Mucosa of rectum (tissue), 2 donors: ENCODE measurements around the gene FTHL17.

Experiments used
- H3K27ac ChIP-seq, 2 donors: one replicate each; pipeline ENCODE4 v1.7.0; 2013; ENCODE audit warnings: inconsistent platforms in 2 of 2, low read depth in 2 of 2, low read length in 2 of 2
- H3K27me3 ChIP-seq, 2 donors: one replicate each; pipeline ENCODE4 v1.7.0; 2013; ENCODE audit warnings: low read length in 2 of 2; ENCODE audit not compliant: control insufficient read depth in 2 of 2, insufficient read depth in 2 of 2
- H3K36me3 ChIP-seq, 2 donors: one replicate each; pipeline ENCODE4 v1.7.0; 2013; ENCODE audit warnings: low read length in 2 of 2; ENCODE audit not compliant: control insufficient read depth in 2 of 2, insufficient read depth in 2 of 2
- H3K4me1 ChIP-seq, 2 donors: one replicate each; pipeline ENCODE4 v1.7.0; 2013; ENCODE audit warnings: low read length in 2 of 2, mild to moderate bottlenecking in 1 of 2; ENCODE audit not compliant: control insufficient read depth in 2 of 2, insufficient read depth in 2 of 2
- H3K4me3 ChIP-seq, 2 donors: one replicate each; pipeline ENCODE4 v1.7.0; 2013; ENCODE audit warnings: low read length in 2 of 2
- H3K9ac ChIP-seq, 2 donors: one replicate each; pipeline ENCODE4 v1.7.0; 2013; ENCODE audit warnings: low read length in 2 of 2, low read depth in 1 of 2, mild to moderate bottlenecking in 1 of 2
- H3K9me3 ChIP-seq, 2 donors: one replicate each; pipeline ENCODE4 v1.7.0; 2013; ENCODE audit warnings: low read length in 2 of 2; ENCODE audit not compliant: control insufficient read depth in 2 of 2
- donor health status: healthy.
- donor health status: Normal muscosa, but diverticular disease.

FTHL17 gene

DNA sequence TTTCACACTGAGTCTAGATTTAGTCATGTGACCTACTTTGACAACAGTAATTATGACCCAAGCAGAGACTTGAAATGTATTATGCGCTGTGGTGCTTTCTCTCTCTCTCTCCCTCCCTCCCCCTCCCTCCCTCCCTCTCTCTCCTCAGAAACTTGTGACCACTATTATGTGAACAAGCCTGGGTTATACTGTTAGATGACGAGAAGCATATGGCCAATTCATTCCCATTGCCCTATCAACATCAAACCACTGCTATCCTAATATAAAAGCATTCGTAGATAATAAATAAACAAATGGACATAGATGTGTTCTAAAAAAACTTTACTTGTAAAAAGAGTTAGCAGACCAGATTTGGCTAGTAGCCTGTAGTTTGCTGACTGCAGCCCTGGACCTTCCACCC, 18.2 kb downstream of the FTHL17 start:
- Histone ChIP-seq H3K4me1 (no peaks in the 10 kb centered on the region), H3K27me3 (no peaks in the 10 kb centered on the region), H3K36me3 (no peaks in the 10 kb centered on the region), H3K27ac (no peak overlapping the region), H3K9me3 (no peaks in the 10 kb centered on the region), H3K4me3 (no peak overlapping the region), H3K9ac (no peak overlapping the region)

DNA sequence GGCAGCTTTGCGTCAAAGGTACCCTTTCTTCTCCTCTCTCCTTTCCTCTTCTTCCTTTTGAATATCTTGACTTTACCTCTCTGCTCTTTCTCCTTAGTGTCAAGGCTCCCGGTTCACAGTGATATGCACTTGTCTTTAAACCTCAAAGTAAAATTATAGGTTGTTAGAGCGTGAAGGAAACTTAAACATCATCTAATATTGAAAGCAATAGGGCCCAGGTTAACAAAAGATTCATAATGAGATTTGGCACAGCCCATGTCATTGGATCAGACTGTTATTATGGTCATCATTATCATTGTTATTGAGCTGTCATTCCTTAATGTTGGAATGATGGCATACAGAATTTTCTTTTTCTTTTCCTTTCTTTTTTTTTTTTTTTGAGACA, 32.5 kb downstream of the FTHL17 start:
- H3K27ac ChIP-seq, result no peak overlapping the region
- no peaks in the 10 kb centered on the region for H3K27me3 ChIP-seq
- no peak overlapping the region for H3K4me3 ChIP-seq
- no peak overlapping the region for H3K9ac ChIP-seq
- no peaks in the 10 kb centered on the region for H3K4me1 ChIP-seq
- no peaks in the 10 kb centered on the region for H3K9me3 ChIP-seq
- no peaks in the 10 kb centered on the region for H3K36me3 ChIP-seq

DNA sequence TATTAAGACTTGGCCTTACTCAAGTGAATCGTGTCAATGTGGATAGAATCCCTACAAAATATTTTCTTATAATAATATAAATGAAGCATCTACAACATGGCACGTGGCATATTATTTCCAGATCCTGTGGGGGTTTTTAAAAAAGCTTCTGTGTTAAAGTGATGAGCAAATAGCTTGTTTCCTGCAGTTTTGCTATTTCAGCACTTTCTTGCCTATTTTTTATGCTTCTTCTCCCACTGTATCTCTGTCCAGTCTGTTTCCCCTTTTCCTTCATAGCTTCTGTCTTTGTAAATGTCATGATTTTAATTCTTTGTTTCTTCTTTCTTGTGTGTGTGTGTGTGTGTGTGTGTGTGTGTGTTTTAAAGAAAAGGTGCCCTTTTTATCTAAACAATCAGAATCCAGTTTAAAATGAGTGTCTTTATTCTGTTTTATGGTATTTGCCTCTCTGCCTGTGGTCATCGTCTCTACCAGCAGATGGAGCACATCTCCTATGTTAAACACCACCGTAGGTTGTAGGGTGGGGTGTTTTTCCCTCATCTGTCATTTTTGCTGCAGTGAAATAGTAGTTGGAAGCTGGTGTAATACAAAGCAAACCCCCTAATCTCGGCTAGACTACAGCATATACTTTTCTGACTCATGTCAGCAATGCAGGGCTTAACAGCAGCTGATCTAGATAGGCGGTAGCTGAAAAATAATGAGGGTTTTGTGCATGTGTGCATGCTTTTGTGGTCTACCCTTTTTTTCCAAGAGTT, 33.1 kb downstream of the FTHL17 start:
- Histone ChIP-seq H3K9ac (no peak overlapping the region), H3K27me3 (no peaks in the 10 kb centered on the region), H3K9me3 (no peaks in the 10 kb centered on the region), H3K36me3 (no peaks in the 10 kb centered on the region), H3K4me1 (no peaks in the 10 kb centered on the region), H3K4me3 (no peak overlapping the region), H3K27ac (no peak overlapping the region)

DNA sequence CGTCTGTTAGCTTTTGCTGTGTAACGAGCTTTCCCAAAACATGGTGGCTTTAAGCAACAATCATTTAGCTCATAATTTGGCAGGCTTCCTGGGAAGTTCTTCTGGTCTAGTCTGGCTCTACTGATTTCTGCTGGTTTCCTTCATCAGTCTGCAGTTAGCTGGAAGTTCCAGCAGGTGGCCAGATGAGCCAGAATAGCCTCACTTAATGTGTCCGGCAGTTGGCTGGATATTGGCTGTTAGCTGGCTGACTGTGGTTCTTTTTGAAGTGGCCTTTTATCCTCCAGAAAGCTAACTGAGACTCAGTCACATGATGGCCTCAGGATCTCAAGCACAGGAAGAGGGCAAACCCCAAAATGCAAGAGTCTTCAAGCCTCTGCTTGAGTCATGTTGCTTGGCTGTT, 34.9 kb downstream of the FTHL17 start:
- no peak overlapping the region for H3K27ac ChIP-seq
- H3K4me3 ChIP-seq, result no peak overlapping the region
- no peaks in the 10 kb centered on the region for H3K36me3 ChIP-seq
- no peaks in the 10 kb centered on the region for H3K27me3 ChIP-seq
- no peak overlapping the region for H3K9ac ChIP-seq
- no peaks in the 10 kb centered on the region for H3K9me3 ChIP-seq
- H3K4me1 ChIP-seq, result no peaks in the 10 kb centered on the region

- no peaks in the 10 kb centered on the region for H3K4me1 ChIP-seq
- no peaks in the 10 kb centered on the region for H3K9me3 ChIP-seq
- peaks cover 0 to 2% of the 10 kb centered on the region in 2 donors for H3K27me3 ChIP-seq
- no peaks in the 10 kb centered on the region for H3K36me3 ChIP-seq
- no peak overlapping the region for H3K27ac ChIP-seq
- H3K9ac ChIP-seq, result no peak overlapping the region
- no peak overlapping the region for H3K4me3 ChIP-seq
Measured at GRCh38 chrX:31027351-31027750, 44.5 kb downstream of the FTHL17 start.

- Histone ChIP-seq H3K36me3 (no peaks in the 10 kb centered on the region), H3K27ac (no peak overlapping the region), H3K9me3 (peaks cover 0 to 4% of the 10 kb centered on the region in 2 donors), H3K27me3 (peaks cover 0 to under 1% of the 10 kb centered on the region in 2 donors), H3K9ac (no peak overlapping the region), H3K4me1 (no peaks in the 10 kb centered on the region), H3K4me3 (no peak overlapping the region)
Measured at GRCh38 chrX:31024866-31025265, 47.0 kb downstream of the FTHL17 start.

DNA sequence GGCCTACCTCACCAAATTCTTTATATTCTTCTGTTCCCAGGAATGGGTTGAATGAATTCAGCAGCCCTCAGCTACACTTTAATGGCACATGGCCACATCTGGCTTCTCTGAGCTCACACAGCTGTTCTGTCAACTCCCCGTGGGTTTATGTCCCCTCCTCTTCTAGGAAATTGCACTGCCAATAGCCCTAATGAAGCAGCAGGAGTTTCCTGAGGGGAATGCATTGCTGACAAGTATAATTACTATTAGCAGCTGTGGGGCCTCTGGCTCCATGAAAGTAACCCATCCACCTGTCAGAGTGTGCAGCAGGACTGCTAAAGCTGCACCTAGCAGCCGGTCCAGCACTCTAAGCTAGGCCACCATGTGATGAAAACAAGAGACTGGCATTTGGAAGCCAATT, 50.3 kb downstream of the FTHL17 start:
- H3K27me3 ChIP-seq, result no peaks in the 10 kb centered on the region
- H3K9me3 ChIP-seq, result peaks cover 0 to 4% of the 10 kb centered on the region in 2 donors
- H3K36me3 ChIP-seq, result no peaks in the 10 kb centered on the region
- no peak overlapping the region for H3K27ac ChIP-seq
- no peak overlapping the region for H3K9ac ChIP-seq
- no peak overlapping the region for H3K4me3 ChIP-seq
- no peaks in the 10 kb centered on the region for H3K4me1 ChIP-seq
